SU-DHL-6 (cell line): Measurements from ENCODE around the gene SLCO3A1.

ENCODE experiments used
- H2AFZ ChIP-seq: fragments of 200-600 bp; sonication (generic); 2 replicates; pipeline ENCODE4 v1.6.1; 2014; ENCODE audit warnings: low read depth, mild to moderate bottlenecking, moderate library complexity, mixed read lengths, antibody characterized with exemption, low read length; ENCODE audit not compliant: severe bottlenecking
- H3F3A ChIP-seq: fragments of 200-600 bp; shearing (Covaris generic); 2 replicates; pipeline ENCODE4 v1.6.0; 2016; ENCODE audit warnings: antibody characterized with exemption, mild to moderate bottlenecking; ENCODE audit not compliant: insufficient read depth
- H3K27ac ChIP-seq: fragments of 200-600 bp; sonication (generic); 2 replicates; pipeline ENCODE4 v1.5.1; 2016; ENCODE audit warnings: low read depth, mild to moderate bottlenecking, low read length, moderate library complexity, mixed read lengths
- H3K27me3 ChIP-seq: fragments of 200-600 bp; sonication (generic), shearing (Covaris generic); 2 replicates; pipeline ENCODE4 v1.6.0; 2014; ENCODE audit warnings: mild to moderate bottlenecking, low read length
- H3K36me3 ChIP-seq: fragments of 200-600 bp; sonication (generic); 2 replicates; pipeline ENCODE4 v1.6.1; 2014; ENCODE audit warnings: mild to moderate bottlenecking, low read length, mixed read lengths
- H3K4me2 ChIP-seq: fragments of 300-600, 200-600 bp; shearing (Covaris generic), sonication (generic); 2 replicates; pipeline ENCODE4 v1.6.0; 2014; ENCODE audit warnings: low read length, low read depth, mild to moderate bottlenecking; ENCODE audit not compliant: poor library complexity, severe bottlenecking
- H3K4me3 ChIP-seq: fragments of 200-600 bp; sonication (generic); 2 replicates; pipeline ENCODE4 v1.5.1; 2014; ENCODE audit warnings: antibody characterized with exemption, low read length, mild to moderate bottlenecking, mixed read lengths; ENCODE audit not compliant: insufficient read depth, poor library complexity, severe bottlenecking
- H3K79me2 ChIP-seq: fragments of 200-600 bp; sonication (generic); 2 replicates; pipeline ENCODE4 v1.6.1; 2014; ENCODE audit warnings: mild to moderate bottlenecking, low read length, moderate library complexity; ENCODE audit not compliant: insufficient read depth
- H3K9ac ChIP-seq: fragments of 200-600 bp; sonication (generic); 2 replicates; pipeline ENCODE4 v1.7.0; 2014; ENCODE audit warnings: mild to moderate bottlenecking, low read length
- H3K9me2 ChIP-seq: fragments of 200-600 bp; sonication (generic); replicated peaks from 2 replicates; pipeline ENCODE4 v1.6.1; 2014; ENCODE audit warnings: low read length; ENCODE audit not compliant: insufficient read depth
- H3K9me3 ChIP-seq: fragments of 200-600 bp; sonication (generic); 2 replicates; pipeline ENCODE4 v1.6.1; 2014; ENCODE audit warnings: low read length, mixed read lengths; ENCODE audit not compliant: insufficient read depth
- H4K20me1 ChIP-seq: fragments of 200-600 bp; sonication (generic); 2 replicates; pipeline ENCODE4 v1.6.1; 2014; ENCODE audit warnings: low read depth, mild to moderate bottlenecking, antibody characterized with exemption, low read length, moderate library complexity, mixed read lengths
- CTCF ChIP-seq: fragments of 200-600 bp; sonication (generic); IDR thresholded peaks from one replicate; pipeline ENCODE4 v1.5.1; 2017; ENCODE audit warnings: antibody characterized with exemption, mild to moderate bottlenecking, low read length, moderate library complexity; ENCODE audit not compliant: insufficient read depth, poor library complexity, severe bottlenecking
- EZH2phosphoT487 ChIP-seq: fragments of 200-600 bp; sonication (generic), shearing (Covaris generic); conservative IDR thresholded peaks from 2 replicates; pipeline ENCODE4 v1.6.1; 2018; ENCODE audit warnings: mild to moderate bottlenecking, antibody characterized with exemption, low read length, moderate library complexity, mixed read lengths

Gene SLCO3A1

GRCh38 chr15:92025706-92026270 is 172.3 kb downstream of the SLCO3A1 start:
- no peaks in the 10 kb centered on the region for H3K27me3 ChIP-seq
- no peaks in the 10 kb centered on the region for H3K79me2 ChIP-seq
- H3K36me3 ChIP-seq: no peaks in the 10 kb centered on the region
- no peak overlapping the region for H3K27ac ChIP-seq
- no peak for TF ChIP-seq CTCF
- no peak for TF ChIP-seq EZH2phosphoT487
- H4K20me1 ChIP-seq: peaks cover 5% of the 10 kb centered on the region
- no peak overlapping the region for H2AFZ ChIP-seq
- no peak overlapping the region for H3K9ac ChIP-seq
- no peaks in the 10 kb centered on the region for H3F3A ChIP-seq
- H3K4me3 ChIP-seq: no peak overlapping the region
- H3K9me2 ChIP-seq: no peaks in the 10 kb centered on the region
- no peak overlapping the region for H3K4me2 ChIP-seq
- no peaks in the 10 kb centered on the region for H3K9me3 ChIP-seq

DNA sequence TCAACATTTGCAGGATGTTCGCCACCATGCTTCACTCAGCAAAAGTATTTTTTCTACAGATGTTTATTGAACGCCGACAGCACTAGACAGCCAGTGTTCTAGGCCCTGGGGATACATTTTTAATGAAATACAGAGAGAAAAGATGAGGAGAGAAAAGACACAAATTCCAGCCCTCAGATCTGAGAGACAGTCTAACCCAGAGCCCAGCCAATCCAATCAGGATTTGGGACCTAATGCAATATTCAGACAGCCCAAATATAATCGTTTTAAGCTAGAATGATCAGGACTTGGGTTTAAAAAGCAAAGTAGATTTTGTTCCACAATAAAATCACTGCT is 174.8 kb downstream of the SLCO3A1 start:
- no peak for TF ChIP-seq CTCF
- no peak for TF ChIP-seq EZH2phosphoT487
- H2AFZ ChIP-seq: no peak overlapping the region
- no peaks in the 10 kb centered on the region for H3F3A ChIP-seq
- no peaks in the 10 kb centered on the region for H3K36me3 ChIP-seq
- H3K9ac ChIP-seq: no peak overlapping the region
- H3K79me2 ChIP-seq: no peaks in the 10 kb centered on the region
- no peaks in the 10 kb centered on the region for H3K9me2 ChIP-seq
- no peak overlapping the region for H3K4me2 ChIP-seq
- H3K27me3 ChIP-seq: no peaks in the 10 kb centered on the region
- H3K4me3 ChIP-seq: no peak overlapping the region
- H4K20me1 ChIP-seq: peaks cover 10% of the 10 kb centered on the region
- no peaks in the 10 kb centered on the region for H3K9me3 ChIP-seq
- H3K27ac ChIP-seq: no peak overlapping the region

- H3K79me2 ChIP-seq: no peaks in the 10 kb centered on the region
- H2AFZ ChIP-seq: no peak overlapping the region
- H3K4me2 ChIP-seq: no peak overlapping the region
- no peak overlapping the region for H3K4me3 ChIP-seq
- H3K27ac ChIP-seq: no peak overlapping the region
- H3K9me2 ChIP-seq: no peaks in the 10 kb centered on the region
- H3K27me3 ChIP-seq: no peaks in the 10 kb centered on the region
- no peaks in the 10 kb centered on the region for H3F3A ChIP-seq
- no peaks in the 10 kb centered on the region for H3K9me3 ChIP-seq
- H4K20me1 ChIP-seq: peaks cover 10% of the 10 kb centered on the region
- H3K9ac ChIP-seq: no peak overlapping the region
- H3K36me3 ChIP-seq: no peaks in the 10 kb centered on the region
- TF ChIP-seq EZH2phosphoT487 (no peak), CTCF (no peak)
Observed at GRCh38 chr15:92029767-92030166, 176.3 kb downstream of the SLCO3A1 start.
